H9 (cell line): ENCODE measurements around the gene ZBTB44. TPM values are rescaled to one million over a fixed set of nuclear protein-coding genes. Genes with fewer than 3 reads are reported as not detected.

Source experiments
- DNase-seq: peaks from one replicate; pipeline ENCODE4 v3.0.0-alpha.2; 2017
- H2AFZ ChIP-seq: one replicate; pipeline ENCODE4 v1.6.1; 2013; ENCODE audit warnings: mild to moderate bottlenecking, low read length, control low read depth, moderate library complexity
- H2AK5ac ChIP-seq: 2 replicates; pipeline ENCODE4 v1.6.1; 2013; ENCODE audit warnings: low read length, control low read depth, mixed read lengths; ENCODE audit not compliant: insufficient read length
- H2BK120ac ChIP-seq: one replicate; pipeline ENCODE4 v1.6.1; 2013; ENCODE audit warnings: low read depth, mild to moderate bottlenecking, low read length, control low read depth, inconsistent platforms; ENCODE audit not compliant: poor library complexity, severe bottlenecking
- H2BK12ac ChIP-seq: 2 replicates; pipeline ENCODE4 v1.6.1; 2013; ENCODE audit warnings: low read length, control low read depth, mixed read lengths, low read depth; ENCODE audit not compliant: insufficient read length
- H2BK15ac ChIP-seq: 2 replicates; pipeline ENCODE4 v1.6.1; 2013; ENCODE audit warnings: low read depth, low read length, control low read depth
- H2BK20ac ChIP-seq: one replicate; pipeline ENCODE4 v1.6.1; 2013; ENCODE audit warnings: low read depth, mild to moderate bottlenecking, low read length, control low read depth, inconsistent platforms; ENCODE audit not compliant: poor library complexity, severe bottlenecking
- H2BK5ac ChIP-seq: 2 replicates; pipeline ENCODE4 v1.6.1; 2013; ENCODE audit warnings: low read length, control low read depth, mixed read lengths; ENCODE audit not compliant: insufficient read length
- H3K14ac ChIP-seq: 2 replicates; pipeline ENCODE4 v1.6.1; 2013; ENCODE audit warnings: low read length, control low read depth; ENCODE audit not compliant: insufficient read depth
- H3K18ac ChIP-seq: 2 replicates; pipeline ENCODE4 v1.6.1; 2013; ENCODE audit warnings: low read depth, mild to moderate bottlenecking, mixed read lengths, low read length, control low read depth; ENCODE audit not compliant: insufficient read length
- H3K23ac ChIP-seq: 2 replicates; pipeline ENCODE4 v1.6.1; 2013; ENCODE audit warnings: low read length, control low read depth, mixed read lengths, low read depth; ENCODE audit not compliant: insufficient read length
- H3K23me2 ChIP-seq: 2 replicates; pipeline ENCODE4 v1.6.1; 2013; ENCODE audit warnings: low read depth, mild to moderate bottlenecking, mixed read lengths, low read length, control low read depth; ENCODE audit not compliant: insufficient read length, poor library complexity, severe bottlenecking
- H3K27ac ChIP-seq: 2 replicates; pipeline ENCODE4 v1.5.1; 2013; ENCODE audit warnings: low read length, control low read depth, mixed read lengths, low read depth; ENCODE audit not compliant: insufficient read length
- H3K27me3 ChIP-seq: 2 replicates; pipeline ENCODE4 v1.6.1; 2013; ENCODE audit warnings: low read length, control low read depth, inconsistent platforms; ENCODE audit not compliant: insufficient read depth
- H3K4ac ChIP-seq: 2 replicates; pipeline ENCODE4 v1.6.1; 2013; ENCODE audit warnings: low read depth, mild to moderate bottlenecking, control low read depth, inconsistent platforms, low read length, moderate library complexity
- H3K4me1 ChIP-seq: 2 replicates; pipeline ENCODE4 v1.6.1; 2013; ENCODE audit warnings: low read length, control low read depth, inconsistent platforms; ENCODE audit not compliant: insufficient read depth
- H3K4me2 ChIP-seq: 2 replicates; pipeline ENCODE4 v1.6.1; 2013; ENCODE audit warnings: low read length, control low read depth, mixed read lengths; ENCODE audit not compliant: insufficient read length, insufficient read depth
- H3K56ac ChIP-seq: 2 replicates; pipeline ENCODE4 v1.6.1; 2013; ENCODE audit warnings: low read depth, mild to moderate bottlenecking, mixed read lengths, low read length, control low read depth; ENCODE audit not compliant: insufficient read length
- H3K79me1 ChIP-seq: 2 replicates; pipeline ENCODE4 v1.6.1; 2013; ENCODE audit warnings: low read depth, mild to moderate bottlenecking, moderate library complexity, low read length, control low read depth, inconsistent platforms; ENCODE audit not compliant: insufficient read depth, poor library complexity, severe bottlenecking
- H3K79me2 ChIP-seq: 2 replicates; pipeline ENCODE4 v1.6.1; 2013; ENCODE audit warnings: low read length, control low read depth, inconsistent platforms; ENCODE audit not compliant: insufficient read depth
- H3K9ac ChIP-seq: 2 replicates; pipeline ENCODE4 v1.6.1; 2013; ENCODE audit warnings: low read length, control low read depth, mixed read lengths; ENCODE audit not compliant: insufficient read length; ENCODE audit errors: extremely low read depth
- H3K9me3 ChIP-seq: one replicate; pipeline ENCODE4 v1.6.1; 2013; ENCODE audit warnings: low read depth, low read length, inconsistent platforms; ENCODE audit not compliant: control insufficient read depth
- H3T11ph ChIP-seq: one replicate; pipeline ENCODE4 v1.6.1; 2013; ENCODE audit warnings: mild to moderate bottlenecking, low read length, control low read depth, inconsistent platforms
- H4K20me1 ChIP-seq: one replicate; pipeline ENCODE4 v1.6.1; 2013; ENCODE audit not compliant: control insufficient read depth, insufficient read length, insufficient read depth
- H4K5ac ChIP-seq: 2 replicates; pipeline ENCODE4 v1.6.1; 2013; ENCODE audit warnings: low read depth, mild to moderate bottlenecking, mixed read lengths, low read length, control low read depth; ENCODE audit not compliant: insufficient read length
- H4K8ac ChIP-seq: replicated peaks from 2 replicates; pipeline ENCODE4 v1.6.1; 2013; ENCODE audit warnings: low read length, control low read depth, mixed read lengths, low read depth; ENCODE audit not compliant: insufficient read length
- H4K91ac ChIP-seq: 2 replicates; pipeline ENCODE4 v1.6.1; 2013; ENCODE audit warnings: low read depth, mild to moderate bottlenecking, moderate library complexity, mixed read lengths, low read length, control low read depth; ENCODE audit not compliant: insufficient read length
- H3K27ac Mint-ChIP-seq, 3 experiments: 2 replicates in 2 of 3; 3 replicates in 1 of 3; pipeline ENCODE4 v1.8.0; 2020 to 2021; ENCODE audit warnings: mixed read lengths in 3 of 3, mild to moderate bottlenecking in 1 of 3, moderate library complexity in 1 of 3
- H3K27me3 Mint-ChIP-seq: 2 replicates; pipeline ENCODE4 v1.8.0; 2021; ENCODE audit warnings: low read depth, mild to moderate bottlenecking, moderate library complexity, mixed read lengths
- H3K36me3 Mint-ChIP-seq, 3 experiments: 2 replicates in 2 of 3; 3 replicates in 1 of 3; pipeline ENCODE4 v1.8.0; 2020 to 2021; ENCODE audit warnings: low read depth in 3 of 3, mixed read lengths in 3 of 3; ENCODE audit not compliant: insufficient read depth in 1 of 3
- H3K4me1 Mint-ChIP-seq, 2 experiments: 2 replicates each; pipeline ENCODE4 v1.8.0; 2020; ENCODE audit warnings: mixed read lengths in 2 of 2
- H3K4me3 Mint-ChIP-seq, 2 experiments: 2 replicates in 1 of 2; 3 replicates in 1 of 2; pipeline ENCODE4 v1.8.0; 2020 to 2021; ENCODE audit warnings: mild to moderate bottlenecking in 2 of 2, mixed read lengths in 2 of 2, moderate library complexity in 1 of 2
- H3K9me3 Mint-ChIP-seq, 2 experiments: 2 replicates in 1 of 2; 3 replicates in 1 of 2; pipeline ENCODE4 v1.8.0; 2020; ENCODE audit warnings: mild to moderate bottlenecking in 2 of 2, mixed read lengths in 2 of 2, moderate library complexity in 1 of 2
- WGBS: extraction: QIAGEN DNeasy Blood & Tissue Kit; methylation state at CpG from one replicate; pipeline ENCODE4 v1.1.7; 2013; ENCODE audit warnings: missing lambda C conversion rate, low lambda C conversion rate, mixed read lengths; ENCODE audit not compliant: insufficient read length; ENCODE audit errors: extremely low coverage; 5-methylcytosine and 5-hydroxymethylcytosine counted together
- total RNA-seq: library from RNA; stranded (reverse); gene quantifications from 2 replicates; pipeline ENCODE4 v1.2.1, GENCODE V29; 2021
- TF ChIP-seq, protein P1 (sequence below): fragments of 200-600 bp; sonication (generic); conservative IDR thresholded peaks from 3 replicates; pipeline ENCODE4 v1.8.0; 2021; ENCODE audit warnings: antibody characterized with exemption, mild to moderate bottlenecking

The ZBTB44 gene
- total RNA-seq, 1 experiment from 2014 or later: 67.7 TPM

DNA sequence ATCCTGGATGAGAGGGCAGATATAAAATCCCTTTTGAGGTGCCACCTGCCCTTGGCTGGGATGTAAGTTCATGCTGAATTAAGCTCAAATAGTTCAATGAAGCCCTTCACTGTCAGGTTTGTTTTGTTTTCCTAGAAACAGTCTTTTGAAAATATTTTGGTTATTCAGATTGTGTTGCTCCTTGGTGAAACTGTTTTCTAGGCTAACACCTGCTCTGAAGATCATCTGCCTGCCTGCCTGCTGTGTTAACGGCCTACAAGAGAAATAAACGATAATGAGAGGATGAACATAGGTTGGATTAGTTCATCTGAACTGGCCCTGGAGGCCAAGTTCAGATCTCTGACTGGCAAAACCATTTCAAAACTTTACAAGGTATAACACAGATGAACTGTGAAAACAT, 67.4 kb downstream of the ZBTB44 start:
- H4K8ac ChIP-seq: no peak overlapping the region
- no peak overlapping the region for H2AFZ ChIP-seq
- no peak overlapping the region for H3K4ac ChIP-seq
- H3K36me3 Mint-ChIP-seq: peaks cover 2 to 9% (median 7%) of the 10 kb centered on the region in 3 experiments; a peak in 5 of 7 replicates
- no peaks in the 10 kb centered on the region for H3K27me3 ChIP-seq
- no peak overlapping the region for H4K5ac ChIP-seq
- H2BK5ac ChIP-seq: no peak overlapping the region
- no CpG with 5 or more reads among the region's 2 CpGs for WGBS
- H3K79me2 ChIP-seq: peaks cover 5% of the 10 kb centered on the region; the same call in 1 of the 2 replicates
- no peak overlapping the region for H3K14ac ChIP-seq
- no peak overlapping the region for H3K18ac ChIP-seq
- no peak overlapping the region for H2BK120ac ChIP-seq
- no peaks in the 10 kb centered on the region for H3K27me3 Mint-ChIP-seq
- no peak overlapping the region for H2AK5ac ChIP-seq
- H3K27ac Mint-ChIP-seq: peak overlapping the region; percentile 21 to 57 (median 51); a peak in 4 of 7 replicates
- H3T11ph ChIP-seq: no peak overlapping the region
- H3K4me3 Mint-ChIP-seq: no peak overlapping the region
- peaks cover 23 to 29% of the 10 kb centered on the region in 2 experiments for H3K4me1 Mint-ChIP-seq
- H4K20me1 ChIP-seq: no peaks in the 10 kb centered on the region
- TF ChIP-seq, protein P1, sequence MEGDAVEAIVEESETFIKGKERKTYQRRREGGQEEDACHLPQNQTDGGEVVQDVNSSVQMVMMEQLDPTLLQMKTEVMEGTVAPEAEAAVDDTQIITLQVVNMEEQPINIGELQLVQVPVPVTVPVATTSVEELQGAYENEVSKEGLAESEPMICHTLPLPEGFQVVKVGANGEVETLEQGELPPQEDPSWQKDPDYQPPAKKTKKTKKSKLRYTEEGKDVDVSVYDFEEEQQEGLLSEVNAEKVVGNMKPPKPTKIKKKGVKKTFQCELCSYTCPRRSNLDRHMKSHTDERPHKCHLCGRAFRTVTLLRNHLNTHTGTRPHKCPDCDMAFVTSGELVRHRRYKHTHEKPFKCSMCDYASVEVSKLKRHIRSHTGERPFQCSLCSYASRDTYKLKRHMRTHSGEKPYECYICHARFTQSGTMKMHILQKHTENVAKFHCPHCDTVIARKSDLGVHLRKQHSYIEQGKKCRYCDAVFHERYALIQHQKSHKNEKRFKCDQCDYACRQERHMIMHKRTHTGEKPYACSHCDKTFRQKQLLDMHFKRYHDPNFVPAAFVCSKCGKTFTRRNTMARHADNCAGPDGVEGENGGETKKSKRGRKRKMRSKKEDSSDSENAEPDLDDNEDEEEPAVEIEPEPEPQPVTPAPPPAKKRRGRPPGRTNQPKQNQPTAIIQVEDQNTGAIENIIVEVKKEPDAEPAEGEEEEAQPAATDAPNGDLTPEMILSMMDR: no peak
- H3K23ac ChIP-seq: no peak overlapping the region
- no peaks in the 10 kb centered on the region; the same call in 1 of the 2 replicates for H3K4me1 ChIP-seq
- H3K23me2 ChIP-seq: no peaks in the 10 kb centered on the region
- H3K9me3 Mint-ChIP-seq: peaks cover 3% of the 10 kb centered on the region in 2 experiments; a peak in 2 of 5 replicates
- H2BK12ac ChIP-seq: no peak overlapping the region
- no peak overlapping the region for H3K56ac ChIP-seq
- no peak overlapping the region for H2BK20ac ChIP-seq
- DNase-seq: no peak
- H3K9me3 ChIP-seq: no peaks in the 10 kb centered on the region
- H3K27ac ChIP-seq: no peak overlapping the region
- no peak overlapping the region for H3K9ac ChIP-seq
- no peaks in the 10 kb centered on the region for H3K79me1 ChIP-seq
- H4K91ac ChIP-seq: no peak overlapping the region
- H2BK15ac ChIP-seq: no peak overlapping the region
- H3K4me2 ChIP-seq: no peak overlapping the region
